K562 (cell line): Measurements from ENCODE around the gene FPGS. TPM values are rescaled to one million over a fixed set of nuclear protein-coding genes. Genes with fewer than 3 reads are reported as not detected.

ENCODE experiments used
- CBX2 ChIP-seq: fragments of 200-600 bp; sonication (generic); IDR thresholded peaks from one replicate; pipeline ENCODE4 v1.6.1; 2012; ENCODE audit warnings: mild to moderate bottlenecking, low read length, inconsistent platforms; ENCODE audit not compliant: insufficient read depth, poor library complexity, severe bottlenecking
- CBX8 ChIP-seq: fragments of 200-600 bp; sonication (generic); IDR thresholded peaks from 2 replicates; pipeline ENCODE4 v1.6.1; 2012; ENCODE audit warnings: borderline replicate concordance, mixed run types, low read depth, mild to moderate bottlenecking, moderate library complexity, mixed read lengths, low read length, control low read depth, inconsistent platforms; ENCODE audit not compliant: poor library complexity, severe bottlenecking; ENCODE audit errors: extremely low read depth
- CXXC5 ChIP-seq: fragments of 250-450 bp; sonication (Bioruptor Pico); IDR thresholded peaks from 2 replicates; pipeline ENCODE4 v1.8.0; 2022; ENCODE audit warnings: inconsistent platforms, mild to moderate bottlenecking, moderate library complexity
- DNMT1 ChIP-seq: fragments of 450-650 bp; IDR thresholded peaks from 2 replicates; pipeline ENCODE4 v1.6.1; 2016; ENCODE audit warnings: antibody characterized with exemption, mild to moderate bottlenecking
- EP300 ChIP-seq: IDR thresholded peaks from 2 replicates; pipeline ENCODE4 v1.6.1; 2012; ENCODE audit warnings: low read length, improper control_type of control experiment
- GABPA ChIP-seq: fragments of 200-800 bp; sonication (Bioruptor generic); conservative IDR thresholded peaks from 2 replicates; pipeline ENCODE4 v1.6.1; 2016; ENCODE audit warnings: low read depth, missing genetic modification characterization, missing compliant biosample characterization
- KHSRP ChIP-seq: fragments of 450-650 bp; IDR thresholded peaks from 2 replicates; pipeline ENCODE4 v1.6.1; 2017
- MED1 ChIP-seq: sonication (generic); formaldehyde crosslinking; IDR thresholded peaks from 2 replicates; pipeline ENCODE4 v1.8.1; 2023; ENCODE audit warnings: missing genetic modification reagents, borderline replicate concordance
- MTA3 ChIP-seq: fragments of 450-650 bp; formaldehyde crosslinking; IDR thresholded peaks from 2 replicates; pipeline ENCODE4 v1.6.1; 2017; ENCODE audit warnings: mild to moderate bottlenecking, borderline replicate concordance
- MTF1 ChIP-seq: fragments of 250-450 bp; sonication (Bioruptor Pico); IDR thresholded peaks from 2 replicates; pipeline ENCODE4 v1.9.0; 2021; ENCODE audit warnings: moderate library complexity, mild to moderate bottlenecking, inconsistent platforms, borderline replicate concordance
- NRF1 ChIP-seq, 2 experiments: fragments of 450-650 bp; IDR thresholded peaks in 1 of 2; conservative IDR thresholded peaks in 1 of 2; 2 replicates each; pipeline ENCODE4 v1.6.1; 2014; ENCODE audit warnings: mild to moderate bottlenecking in 2 of 2
- OTX1 ChIP-seq: fragments of 450-650 bp; formaldehyde crosslinking; IDR thresholded peaks from 2 replicates; pipeline ENCODE4 v1.4.0; 2022; ENCODE audit warnings: mild to moderate bottlenecking
- PCBP2 ChIP-seq: fragments of 200-400 bp; formaldehyde crosslinking; IDR thresholded peaks from 2 replicates; pipeline ENCODE4 v1.6.1; 2018; ENCODE audit warnings: low read length, low read depth, mild to moderate bottlenecking, moderate library complexity; ENCODE audit not compliant: poor library complexity, severe bottlenecking
- PTRF ChIP-seq: fragments of 450-650 bp; IDR thresholded peaks from 2 replicates; pipeline ENCODE4 v1.6.1; 2016; ENCODE audit warnings: mild to moderate bottlenecking, missing genetic modification characterization, missing compliant biosample characterization
- SMARCE1 ChIP-seq: fragments of 450-650 bp; IDR thresholded peaks from 2 replicates; pipeline ENCODE4 v1.7.1; 2016; ENCODE audit warnings: mild to moderate bottlenecking
- SREBF2 ChIP-seq: sonication (generic); formaldehyde crosslinking; IDR thresholded peaks from 2 replicates; pipeline ENCODE4 v1.4.0; 2020; ENCODE audit warnings: mild to moderate bottlenecking, missing genetic modification reagents
- ZNF24 ChIP-seq: fragments of 450-650 bp; IDR thresholded peaks from 2 replicates; pipeline ENCODE4 v1.6.1; 2016
- ZNF277 ChIP-seq: fragments of 250-450 bp; sonication (Bioruptor Pico); IDR thresholded peaks from 2 replicates; pipeline ENCODE4 v1.8.0; 2022; ENCODE audit warnings: inconsistent platforms, mild to moderate bottlenecking, moderate library complexity, borderline replicate concordance
- ZNF75A ChIP-seq: fragments of 450-650 bp; formaldehyde crosslinking; IDR thresholded peaks from 2 replicates; pipeline ENCODE4 v1.4.0; 2020; ENCODE audit warnings: mild to moderate bottlenecking
- polyA plus RNA-seq, 8 experiments: library from polyadenylated mRNA; depleted of rRNA in 4 of 8; stranded (reverse) in 5 of 8; unstranded in 3 of 8; fragments of >200 nt; fragmentation: Nextera tagmentation in 2 of 8; fragmentation: Illumina TruSeq in 1 of 8; extraction: Ambion mirVana in 2 of 8; extraction: Trizol in 1 of 8; gene quantifications; 2 replicates each; pipeline versions ENCODE4 v1.2.1 to v1.2.3, GENCODE V29; 2011 to 2014; ENCODE audit warnings: inconsistent platforms in 1 of 8, missing spikeins in 1 of 8
- total RNA-seq, 7 experiments: library from RNA; depleted of rRNA in 6 of 7; stranded (reverse); fragments of >200 nt in 6 of 7; fragmentation: Illumina TruSeq in 2 of 7; extraction: Trizol in 2 of 7; gene quantifications; 2 replicates each; pipeline versions ENCODE4 v1.2.1 to v1.2.3, GENCODE V29; 2011 to 2021; ENCODE audit warnings: low replicate concordance in 1 of 7
- TF ChIP-seq, protein P1 (sequence below): fragments of 450-650 bp; formaldehyde crosslinking; IDR thresholded peaks from 2 replicates; pipeline ENCODE4 v1.4.0; 2020; ENCODE audit warnings: mild to moderate bottlenecking, moderate library complexity
- TF ChIP-seq, protein P2 (sequence below): fragments of 450-650 bp; IDR thresholded peaks from 2 replicates; pipeline ENCODE4 v1.6.1; 2018; ENCODE audit warnings: mild to moderate bottlenecking, low read depth; ENCODE audit not compliant: partially characterized antibody

Gene FPGS
- total and polyA plus RNA-seq, 9 of the 15 experiments (the other 6 are each of a cell fraction or from before 2014, with no cell fraction given), result 0.84 to 86.4 (median 59.2) TPM

GRCh38 chr9:127828262-127829031 lies 25.8 kb downstream of the FPGS start (continued):
- TF ChIP-seq CBX2, result no peak
- no peak for TF ChIP-seq MTF1 (CRISPR knock-in tag)
- TF ChIP-seq CBX8, result no peak
- TF ChIP-seq PCBP2, result no peak
- TF ChIP-seq EP300, result no peak
- TF ChIP-seq MED1 (CRISPR knock-in tag), result no peak
- peak; percentile 67 for TF ChIP-seq SMARCE1
- no peak for TF ChIP-seq ZNF277
- TF ChIP-seq, protein P1, sequence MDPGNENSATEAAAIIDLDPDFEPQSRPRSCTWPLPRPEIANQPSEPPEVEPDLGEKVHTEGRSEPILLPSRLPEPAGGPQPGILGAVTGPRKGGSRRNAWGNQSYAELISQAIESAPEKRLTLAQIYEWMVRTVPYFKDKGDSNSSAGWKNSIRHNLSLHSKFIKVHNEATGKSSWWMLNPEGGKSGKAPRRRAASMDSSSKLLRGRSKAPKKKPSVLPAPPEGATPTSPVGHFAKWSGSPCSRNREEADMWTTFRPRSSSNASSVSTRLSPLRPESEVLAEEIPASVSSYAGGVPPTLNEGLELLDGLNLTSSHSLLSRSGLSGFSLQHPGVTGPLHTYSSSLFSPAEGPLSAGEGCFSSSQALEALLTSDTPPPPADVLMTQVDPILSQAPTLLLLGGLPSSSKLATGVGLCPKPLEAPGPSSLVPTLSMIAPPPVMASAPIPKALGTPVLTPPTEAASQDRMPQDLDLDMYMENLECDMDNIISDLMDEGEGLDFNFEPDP (CRISPR knock-in tag), result 0 out of 2 replicates have a peak, but pooled peaks have one; percentile 10
- TF ChIP-seq KHSRP, result no peak
- TF ChIP-seq MTA3, result peak; percentile 80; the same call in 1 of the 2 replicates
- TF ChIP-seq ZNF75A (CRISPR knock-in tag), result 0 out of 2 replicates have a peak, but pooled peaks have one; percentile 8
- TF ChIP-seq ZNF24, result no peak
- no peak for TF ChIP-seq DNMT1
- no peak for TF ChIP-seq SREBF2 (CRISPR knock-in tag)
- TF ChIP-seq, protein P2, sequence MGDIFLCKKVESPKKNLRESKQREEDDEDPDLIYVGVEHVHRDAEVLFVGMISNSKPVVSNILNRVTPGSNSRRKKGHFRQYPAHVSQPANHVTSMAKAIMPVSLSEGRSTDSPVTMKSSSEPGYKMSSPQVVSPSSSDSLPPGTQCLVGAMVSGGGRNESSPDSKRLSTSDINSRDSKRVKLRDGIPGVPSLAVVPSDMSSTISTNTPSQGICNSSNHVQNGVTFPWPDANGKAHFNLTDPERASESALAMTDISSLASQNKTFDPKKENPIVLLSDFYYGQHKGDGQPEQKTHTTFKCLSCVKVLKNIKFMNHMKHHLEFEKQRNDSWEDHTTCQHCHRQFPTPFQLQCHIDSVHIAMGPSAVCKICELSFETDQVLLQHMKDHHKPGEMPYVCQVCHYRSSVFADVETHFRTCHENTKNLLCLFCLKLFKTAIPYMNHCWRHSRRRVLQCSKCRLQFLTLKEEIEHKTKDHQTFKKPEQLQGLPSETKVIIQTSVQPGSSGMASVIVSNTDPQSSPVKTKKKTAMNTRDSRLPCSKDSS, result no peak
- 0 out of 2 replicates have a peak, but pooled peaks have one; percentile 25 for TF ChIP-seq PTRF (tag)
- TF ChIP-seq GABPA (tag), result peak; percentile 60
- peak; percentile 71 to 76 for TF ChIP-seq NRF1 (conservative IDR thresholded peaks at IDR 0.05 in 1 of 2, IDR thresholded peaks at IDR 0.05 in 1 of 2)
- TF ChIP-seq CXXC5, result peak; percentile 67
- peak; percentile 76; the same call in 1 of the 2 replicates for TF ChIP-seq OTX1 (CRISPR knock-in tag)
